Mammary epithelial cell (primary cell): ENCODE data around the gene KRTDAP.

Experiments
- EZH2 ChIP-seq: IDR thresholded peaks from 2 replicates; pipeline ENCODE4 v1.6.1; 2012; ENCODE audit warnings: low read length, inconsistent platforms, borderline replicate concordance
- TF ChIP-seq, protein P1 (sequence below), 2 donors: IDR thresholded peaks in 1 of 2; conservative IDR thresholded peaks in 1 of 2; 2 replicates each; pipeline ENCODE4 v1.5.1; 2011 to 2012; ENCODE audit warnings: inconsistent platforms in 2 of 2, low read length in 2 of 2, mild to moderate bottlenecking in 2 of 2, control low read depth in 1 of 2, low read depth in 1 of 2; ENCODE audit not compliant: insufficient read depth in 1 of 2; ENCODE audit errors: extremely low read depth in 1 of 2

DNA sequence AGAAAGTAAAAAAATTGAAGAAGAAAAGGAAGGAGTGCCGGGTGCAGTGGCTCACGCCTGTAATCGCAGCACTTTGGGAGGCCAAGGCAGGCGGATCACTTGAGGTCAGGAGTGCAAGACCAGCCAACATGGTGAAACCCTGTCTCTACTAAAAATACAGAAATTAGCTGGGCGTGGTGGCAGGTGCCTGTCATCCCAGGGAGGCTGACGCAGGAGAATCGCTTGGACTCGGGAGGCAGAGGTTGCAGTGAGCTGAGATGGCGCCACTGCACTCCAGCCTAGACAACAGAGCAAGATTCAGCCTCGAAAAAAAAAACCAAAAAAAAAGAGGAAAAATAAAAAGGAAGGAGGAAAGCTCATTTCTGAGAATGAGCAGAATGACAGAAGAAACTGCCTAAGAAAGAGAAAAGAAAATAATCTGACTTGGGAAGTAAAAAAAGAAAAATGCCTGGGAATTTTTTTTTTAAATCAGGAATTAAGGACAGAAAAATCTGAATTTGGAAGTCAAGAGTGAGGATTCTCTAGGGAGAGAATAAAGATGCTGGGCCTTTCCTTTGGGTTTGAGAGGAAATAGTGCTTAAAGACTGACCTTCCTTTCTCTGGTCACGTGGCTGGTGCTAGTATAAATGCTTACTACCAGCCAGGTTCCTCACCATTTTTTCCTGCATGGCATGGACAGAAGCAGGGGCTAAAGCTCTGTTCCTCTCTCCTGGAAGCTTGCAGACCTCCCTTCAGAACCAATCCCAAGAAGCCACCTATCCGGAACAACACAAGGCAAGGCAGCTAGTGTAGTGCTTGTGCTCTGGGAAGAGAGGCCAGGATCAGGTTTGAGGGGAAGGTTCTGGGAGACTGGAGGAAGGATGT, 42.4 kb downstream of the KRTDAP start, which contains the start of gene FFAR2:
- TF ChIP-seq EZH2 = no peak
- TF ChIP-seq, protein P1, sequence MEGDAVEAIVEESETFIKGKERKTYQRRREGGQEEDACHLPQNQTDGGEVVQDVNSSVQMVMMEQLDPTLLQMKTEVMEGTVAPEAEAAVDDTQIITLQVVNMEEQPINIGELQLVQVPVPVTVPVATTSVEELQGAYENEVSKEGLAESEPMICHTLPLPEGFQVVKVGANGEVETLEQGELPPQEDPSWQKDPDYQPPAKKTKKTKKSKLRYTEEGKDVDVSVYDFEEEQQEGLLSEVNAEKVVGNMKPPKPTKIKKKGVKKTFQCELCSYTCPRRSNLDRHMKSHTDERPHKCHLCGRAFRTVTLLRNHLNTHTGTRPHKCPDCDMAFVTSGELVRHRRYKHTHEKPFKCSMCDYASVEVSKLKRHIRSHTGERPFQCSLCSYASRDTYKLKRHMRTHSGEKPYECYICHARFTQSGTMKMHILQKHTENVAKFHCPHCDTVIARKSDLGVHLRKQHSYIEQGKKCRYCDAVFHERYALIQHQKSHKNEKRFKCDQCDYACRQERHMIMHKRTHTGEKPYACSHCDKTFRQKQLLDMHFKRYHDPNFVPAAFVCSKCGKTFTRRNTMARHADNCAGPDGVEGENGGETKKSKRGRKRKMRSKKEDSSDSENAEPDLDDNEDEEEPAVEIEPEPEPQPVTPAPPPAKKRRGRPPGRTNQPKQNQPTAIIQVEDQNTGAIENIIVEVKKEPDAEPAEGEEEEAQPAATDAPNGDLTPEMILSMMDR (conservative IDR thresholded peaks at IDR 0.05 in 1 of 2, IDR thresholded peaks at IDR 0.05 in 1 of 2; ENCODE audit: extremely low read depth in 1 of 2, insufficient read depth in 1 of 2, low read depth in 1 of 2, low read length in 2 of 2) = no peak
